ENCODE results near the gene YTHDF2.

DNA sequence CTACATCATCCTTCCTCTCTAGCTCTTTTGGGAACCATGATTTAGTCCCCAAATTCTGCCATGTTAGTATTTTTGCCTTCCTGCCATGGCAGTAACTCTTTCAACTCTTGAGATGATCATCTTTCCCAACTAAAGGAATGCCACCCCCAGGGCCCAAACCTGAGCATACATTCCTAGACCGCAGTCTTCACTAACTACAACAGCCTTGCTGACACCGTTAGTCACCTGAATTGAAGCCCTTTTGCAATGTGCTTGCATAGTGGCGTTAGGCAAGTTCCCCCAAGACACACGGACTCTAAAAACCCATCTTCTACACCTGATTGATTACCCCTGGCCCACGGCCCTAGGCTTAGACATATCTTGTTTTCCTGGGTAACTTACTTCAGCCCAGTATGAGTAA is 16.4 kb upstream of the YTHDF2 start:
- TF ChIP-seq, protein P1, sequence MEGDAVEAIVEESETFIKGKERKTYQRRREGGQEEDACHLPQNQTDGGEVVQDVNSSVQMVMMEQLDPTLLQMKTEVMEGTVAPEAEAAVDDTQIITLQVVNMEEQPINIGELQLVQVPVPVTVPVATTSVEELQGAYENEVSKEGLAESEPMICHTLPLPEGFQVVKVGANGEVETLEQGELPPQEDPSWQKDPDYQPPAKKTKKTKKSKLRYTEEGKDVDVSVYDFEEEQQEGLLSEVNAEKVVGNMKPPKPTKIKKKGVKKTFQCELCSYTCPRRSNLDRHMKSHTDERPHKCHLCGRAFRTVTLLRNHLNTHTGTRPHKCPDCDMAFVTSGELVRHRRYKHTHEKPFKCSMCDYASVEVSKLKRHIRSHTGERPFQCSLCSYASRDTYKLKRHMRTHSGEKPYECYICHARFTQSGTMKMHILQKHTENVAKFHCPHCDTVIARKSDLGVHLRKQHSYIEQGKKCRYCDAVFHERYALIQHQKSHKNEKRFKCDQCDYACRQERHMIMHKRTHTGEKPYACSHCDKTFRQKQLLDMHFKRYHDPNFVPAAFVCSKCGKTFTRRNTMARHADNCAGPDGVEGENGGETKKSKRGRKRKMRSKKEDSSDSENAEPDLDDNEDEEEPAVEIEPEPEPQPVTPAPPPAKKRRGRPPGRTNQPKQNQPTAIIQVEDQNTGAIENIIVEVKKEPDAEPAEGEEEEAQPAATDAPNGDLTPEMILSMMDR (IDR thresholded peaks at IDR 0.05): no peak
- TF ChIP-seq EZH2 (IDR thresholded peaks at IDR 0.05; ENCODE audit: borderline replicate concordance, insufficient read depth, low read depth, low read length, poor library complexity, severe bottlenecking): no peak

Measured in B cell (primary cell).